Measurements from ENCODE around the gene NOL9. TPM values are rescaled to one million over a fixed set of nuclear protein-coding genes. Genes with fewer than 3 reads are reported as not detected.

Gene NOL9
- total RNA-seq, 1 donor from 2014 or later = 16.7 TPM

- no peak overlapping the region for H3K27ac ChIP-seq
- DNase-seq (ENCODE audit: extremely low spot score in 2 of 2) = no peak
- intact Hi-C loops (cut with DNase I) = no loop called here
- TF ChIP-seq POLR2A (IDR thresholded peaks at IDR 0.05) (no peak), POLR2AphosphoS5 (IDR thresholded peaks at IDR 0.05; ENCODE audit: insufficient read depth in 1 of 2, low read depth in 1 of 2) (no peak), CTCF (IDR thresholded peaks at IDR 0.05) (no peak)
- no peaks in the 10 kb centered on the region for H3K9me3 ChIP-seq
- peaks cover 0 to 23% of the 10 kb centered on the region in 2 donors for H3K36me3 ChIP-seq
- H3K4me3 ChIP-seq = no peak overlapping the region
- no peaks in the 10 kb centered on the region for H3K27me3 ChIP-seq
- H3K4me1 ChIP-seq = peaks cover 21% of the 10 kb centered on the region
These were observed 32.8 kb downstream of the NOL9 start for GRCh38 chr1:6521536-6521935.

GRCh38 chr1:6519935-6520671 lies 34.2 kb downstream of the NOL9 start:
- DNase-seq (ENCODE audit: extremely low spot score in 2 of 2) = no peak
- no peaks in the 10 kb centered on the region for H3K27me3 ChIP-seq
- H3K27ac ChIP-seq = no peak overlapping the region
- H3K9me3 ChIP-seq = no peaks in the 10 kb centered on the region
- no peak for TF ChIP-seq POLR2A (IDR thresholded peaks at IDR 0.05)
- TF ChIP-seq CTCF (IDR thresholded peaks at IDR 0.05) = no peak
- no peak for TF ChIP-seq POLR2AphosphoS5 (IDR thresholded peaks at IDR 0.05; ENCODE audit: insufficient read depth in 1 of 2, low read depth in 1 of 2)
- peaks cover 21% of the 10 kb centered on the region for H3K4me1 ChIP-seq
- H3K36me3 ChIP-seq = peaks cover 0 to 9% of the 10 kb centered on the region in 2 donors
- intact Hi-C loops (cut with DNase I) = no loop called here
- H3K4me3 ChIP-seq = no peak overlapping the region

- Histone ChIP-seq H3K4me1 (peaks cover 21% of the 10 kb centered on the region), H3K36me3 (peaks cover 0 to 5% of the 10 kb centered on the region in 2 donors), H3K27ac (no peak overlapping the region), H3K27me3 (no peaks in the 10 kb centered on the region), H3K4me3 (no peak overlapping the region), H3K9me3 (no peaks in the 10 kb centered on the region)
- TF ChIP-seq CTCF (IDR thresholded peaks at IDR 0.05) (no peak), POLR2A (IDR thresholded peaks at IDR 0.05) (no peak), POLR2AphosphoS5 (IDR thresholded peaks at IDR 0.05; ENCODE audit: insufficient read depth in 1 of 2, low read depth in 1 of 2) (no peak)
- intact Hi-C loops (cut with DNase I) = no loop called here
- no peak for DNase-seq (ENCODE audit: extremely low spot score in 2 of 2)
These were observed 34.8 kb downstream of the NOL9 start for GRCh38 chr1:6519491-6519934.

GRCh38 chr1:6517435-6517851 lies 36.9 kb downstream of the NOL9 start:
- Histone ChIP-seq H3K36me3 (no peaks in the 10 kb centered on the region), H3K27ac (no peak overlapping the region), H3K27me3 (no peaks in the 10 kb centered on the region), H3K4me3 (no peak overlapping the region), H3K4me1 (peaks cover 21% of the 10 kb centered on the region), H3K9me3 (no peaks in the 10 kb centered on the region)
- DNase-seq (ENCODE audit: extremely low spot score in 2 of 2) = no peak
- intact Hi-C loops (cut with DNase I) = no loop called here
- TF ChIP-seq CTCF (IDR thresholded peaks at IDR 0.05) (no peak), POLR2AphosphoS5 (IDR thresholded peaks at IDR 0.05; ENCODE audit: insufficient read depth in 1 of 2, low read depth in 1 of 2) (no peak), POLR2A (IDR thresholded peaks at IDR 0.05) (no peak)

GRCh38 chr1:6515771-6516170 lies 38.5 kb downstream of the NOL9 start:
- no peak overlapping the region for H3K27ac ChIP-seq
- no peaks in the 10 kb centered on the region for H3K9me3 ChIP-seq
- no peaks in the 10 kb centered on the region for H3K27me3 ChIP-seq
- intact Hi-C loops (cut with DNase I) = no loop called here
- DNase-seq (ENCODE audit: extremely low spot score in 2 of 2) = no peak
- no peaks in the 10 kb centered on the region for H3K36me3 ChIP-seq
- no peak for TF ChIP-seq CTCF (IDR thresholded peaks at IDR 0.05)
- no peak for TF ChIP-seq POLR2AphosphoS5 (IDR thresholded peaks at IDR 0.05; ENCODE audit: insufficient read depth in 1 of 2, low read depth in 1 of 2)
- TF ChIP-seq POLR2A (IDR thresholded peaks at IDR 0.05) = no peak
- peaks cover 20% of the 10 kb centered on the region for H3K4me1 ChIP-seq
- no peak overlapping the region for H3K4me3 ChIP-seq

All from vagina (tissue), 2 donors.